Left lung (tissue), 10 donors: ENCODE measurements around the gene CPED1. TPM values are rescaled to one million over a fixed set of nuclear protein-coding genes. Genes with fewer than 3 reads are reported as not detected.

Source experiments
- ATAC-seq: fragments of 200-7000 bp; cut with Tn5 transposase; one replicate; pipeline ENCODE4 v1.9.1; 2020; ENCODE audit warnings: moderate library complexity
- DNase-seq, 4 donors: peaks; one replicate each; pipeline ENCODE4 v3.0.0-alpha.2; 2013 to 2020
- H3K27ac ChIP-seq, 2 donors: fragments of 200-600 bp; sonication (generic) in 1 of 2; one replicate each; pipeline versions ENCODE4 v1.5.0 to v1.8.0; 2020 to 2021
- H3K27me3 ChIP-seq, 2 donors: fragments of 200-600 bp; sonication (generic) in 1 of 2; one replicate each; pipeline versions ENCODE4 v1.5.0 to v1.8.0; 2020 to 2021
- H3K36me3 ChIP-seq, 2 donors: fragments of 200-600 bp; sonication (generic) in 1 of 2; one replicate each; pipeline versions ENCODE4 v1.5.0 to v1.8.0; 2020 to 2021
- H3K4me1 ChIP-seq, 2 donors: fragments of 200-600 bp; one replicate each; pipeline ENCODE4 v1.8.0; 2021
- H3K4me3 ChIP-seq, 2 donors: fragments of 200-600 bp; sonication (generic) in 1 of 2; one replicate each; pipeline versions ENCODE4 v1.5.0 to v1.8.0; 2020 to 2021; ENCODE audit warnings: mild to moderate bottlenecking in 1 of 2
- H3K9me3 ChIP-seq, 2 donors: fragments of 200-600 bp; sonication (generic) in 1 of 2; one replicate each; pipeline versions ENCODE4 v1.5.0 to v1.8.0; 2020 to 2021
- intact Hi-C, 2 donors: fragments of 100-400 bp; cut with DNase I; formaldehyde crosslinking; loops; one replicate each; pipeline versions ENCODE4 v1.11.2 to v1.14.2; 2022
- polyA plus RNA-seq, 6 donors: library from polyadenylated mRNA; unstranded; fragments of 120-200 nt; gene quantifications; one replicate each; pipeline ENCODE4 v1.2.1, GENCODE V29; 2013; ENCODE audit not compliant: insufficient read length in 6 of 6
- total RNA-seq, 2 donors: library from RNA; stranded (reverse); fragmentation: NEBNext Ultra II Directional; extraction: Animal tissue kit (Norgen Biotek cat#: 25700); gene quantifications; one replicate each; pipeline ENCODE4 v1.2.1, GENCODE V29; 2021
- TF ChIP-seq, protein P1 (sequence below), 2 donors: fragments of 200-600 bp; sonication (generic) in 1 of 2; IDR thresholded peaks; one replicate each; pipeline versions ENCODE4 v1.5.0 to v1.8.0; 2021; ENCODE audit warnings: antibody characterized with exemption in 2 of 2
- donor health status: DM: no; HTN: yes; CAD: no.
- donor health status: DM: no; HTN: no; CAD: no.

CPED1 gene
- total and polyA plus RNA-seq, 8 donors: 8.8 to 29.6 (median 22.8) TPM

DNA sequence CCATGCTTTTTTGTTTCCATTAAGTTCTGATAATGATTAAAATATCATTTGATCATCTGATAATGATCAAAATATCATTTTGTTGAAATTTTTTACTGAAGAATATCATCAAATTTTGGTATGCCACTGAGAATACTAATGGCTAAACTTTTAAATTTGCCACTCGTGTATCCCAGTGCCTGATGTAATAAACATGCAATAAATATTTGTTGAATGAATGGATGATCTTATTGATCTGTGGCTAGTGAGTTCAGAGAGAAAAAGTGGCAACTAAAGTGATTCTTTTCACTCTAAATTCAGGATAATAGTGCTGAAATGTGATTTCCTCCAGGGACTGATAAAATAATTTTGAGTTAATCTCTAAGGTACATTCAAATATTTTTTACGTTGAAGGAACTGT, 181.0 kb downstream of the CPED1 start:
- no peaks in the 10 kb centered on the region for H3K36me3 ChIP-seq
- no peak overlapping the region for H3K4me3 ChIP-seq
- no peaks in the 10 kb centered on the region for H3K27me3 ChIP-seq
- DNase-seq: no peak
- no peak for ATAC-seq
- no peak overlapping the region for H3K27ac ChIP-seq
- TF ChIP-seq, protein P1, sequence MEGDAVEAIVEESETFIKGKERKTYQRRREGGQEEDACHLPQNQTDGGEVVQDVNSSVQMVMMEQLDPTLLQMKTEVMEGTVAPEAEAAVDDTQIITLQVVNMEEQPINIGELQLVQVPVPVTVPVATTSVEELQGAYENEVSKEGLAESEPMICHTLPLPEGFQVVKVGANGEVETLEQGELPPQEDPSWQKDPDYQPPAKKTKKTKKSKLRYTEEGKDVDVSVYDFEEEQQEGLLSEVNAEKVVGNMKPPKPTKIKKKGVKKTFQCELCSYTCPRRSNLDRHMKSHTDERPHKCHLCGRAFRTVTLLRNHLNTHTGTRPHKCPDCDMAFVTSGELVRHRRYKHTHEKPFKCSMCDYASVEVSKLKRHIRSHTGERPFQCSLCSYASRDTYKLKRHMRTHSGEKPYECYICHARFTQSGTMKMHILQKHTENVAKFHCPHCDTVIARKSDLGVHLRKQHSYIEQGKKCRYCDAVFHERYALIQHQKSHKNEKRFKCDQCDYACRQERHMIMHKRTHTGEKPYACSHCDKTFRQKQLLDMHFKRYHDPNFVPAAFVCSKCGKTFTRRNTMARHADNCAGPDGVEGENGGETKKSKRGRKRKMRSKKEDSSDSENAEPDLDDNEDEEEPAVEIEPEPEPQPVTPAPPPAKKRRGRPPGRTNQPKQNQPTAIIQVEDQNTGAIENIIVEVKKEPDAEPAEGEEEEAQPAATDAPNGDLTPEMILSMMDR (IDR thresholded peaks at IDR 0.05): no peak
- no peaks in the 10 kb centered on the region for H3K4me1 ChIP-seq
- intact Hi-C loops: no loop called here
- no peaks in the 10 kb centered on the region for H3K9me3 ChIP-seq

DNA sequence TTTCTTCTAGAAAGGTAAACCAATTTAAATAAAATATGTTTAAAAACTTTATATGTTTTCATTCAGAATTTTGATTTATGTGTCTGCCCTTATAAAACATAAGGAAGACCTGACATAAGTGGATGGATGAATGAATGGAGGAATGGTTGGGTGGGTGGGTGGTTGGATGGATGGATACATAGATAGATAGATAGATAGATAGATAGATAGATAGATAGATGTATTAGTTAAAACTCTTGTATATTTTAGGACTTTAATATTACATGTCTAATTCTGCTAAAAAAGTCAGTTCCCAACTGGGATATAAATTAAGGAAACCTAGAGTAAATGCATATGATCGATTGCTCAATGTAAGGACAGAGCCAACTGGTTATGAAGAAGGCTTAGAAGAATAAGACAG, 184.0 kb downstream of the CPED1 start:
- no peaks in the 10 kb centered on the region for H3K27me3 ChIP-seq
- intact Hi-C loops: no loop called here
- H3K9me3 ChIP-seq: no peaks in the 10 kb centered on the region
- TF ChIP-seq, protein P1 (IDR thresholded peaks at IDR 0.05): no peak
- no peak for DNase-seq
- ATAC-seq: no peak
- H3K4me3 ChIP-seq: no peak overlapping the region
- no peak overlapping the region for H3K27ac ChIP-seq
- H3K4me1 ChIP-seq: no peaks in the 10 kb centered on the region
- no peaks in the 10 kb centered on the region for H3K36me3 ChIP-seq

DNA sequence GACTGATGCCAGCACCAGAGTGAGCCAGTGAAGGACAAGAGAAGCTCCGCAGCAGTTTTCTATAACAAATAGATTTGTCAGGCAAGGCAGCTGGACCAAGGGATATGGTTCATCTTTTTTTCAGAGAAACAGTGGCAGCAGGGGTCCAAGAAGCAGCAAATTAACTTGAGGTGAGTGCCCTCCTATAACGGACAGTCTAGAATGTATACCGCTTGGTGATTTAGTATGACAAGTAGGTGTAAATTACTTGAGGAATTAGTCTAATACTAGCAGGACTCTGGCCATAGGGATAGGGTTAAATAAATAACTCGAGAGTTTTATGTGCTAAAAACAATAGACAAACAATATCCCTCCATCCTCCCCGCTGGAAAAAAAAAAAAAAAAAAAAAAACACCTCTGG, 187.3 kb downstream of the CPED1 start:
- ATAC-seq (no peak), DNase-seq (no peak)
- intact Hi-C loops: no loop called here
- TF ChIP-seq, protein P1 (IDR thresholded peaks at IDR 0.05): no peak
- Histone ChIP-seq H3K27ac (no peak overlapping the region), H3K27me3 (no peaks in the 10 kb centered on the region), H3K4me3 (no peak overlapping the region), H3K4me1 (no peaks in the 10 kb centered on the region), H3K9me3 (no peaks in the 10 kb centered on the region), H3K36me3 (no peaks in the 10 kb centered on the region)

DNA sequence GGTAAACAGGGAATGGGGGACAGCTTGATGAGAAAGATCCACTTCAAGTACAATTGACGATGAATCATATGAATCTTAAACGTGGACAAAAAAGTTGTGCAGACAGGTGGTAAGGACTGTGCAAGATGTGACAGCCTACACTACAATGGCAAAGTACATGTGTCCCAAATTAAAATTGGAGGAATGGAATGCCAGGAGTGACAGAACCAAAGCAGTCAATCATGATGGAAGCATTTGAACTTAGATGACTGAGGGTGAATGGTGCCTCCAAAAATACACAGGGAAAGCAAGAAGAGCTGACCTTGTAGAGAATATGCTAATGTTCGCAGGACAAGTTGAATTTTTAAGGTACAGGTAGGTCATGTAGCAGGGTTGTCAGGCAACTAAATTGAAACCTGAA, 189.9 kb downstream of the CPED1 start:
- H3K4me1 ChIP-seq: no peaks in the 10 kb centered on the region
- TF ChIP-seq, protein P1 (IDR thresholded peaks at IDR 0.05): no peak
- no peaks in the 10 kb centered on the region for H3K27me3 ChIP-seq
- no peaks in the 10 kb centered on the region for H3K36me3 ChIP-seq
- intact Hi-C loops: no loop called here
- H3K4me3 ChIP-seq: no peak overlapping the region
- H3K27ac ChIP-seq: no peak overlapping the region
- no peak for ATAC-seq
- DNase-seq: no peak
- H3K9me3 ChIP-seq: no peaks in the 10 kb centered on the region

GRCh38 chr7:121178869-121179497, 190.5 kb downstream of the CPED1 start:
- Histone ChIP-seq H3K36me3 (no peaks in the 10 kb centered on the region), H3K9me3 (no peaks in the 10 kb centered on the region), H3K4me1 (no peaks in the 10 kb centered on the region), H3K27me3 (no peaks in the 10 kb centered on the region), H3K27ac (no peak overlapping the region), H3K4me3 (no peak overlapping the region)
- DNase-seq (no peak), ATAC-seq (no peak)
- intact Hi-C loops: no loop called here
- TF ChIP-seq, protein P1 (IDR thresholded peaks at IDR 0.05): no peak
